Measurements from ENCODE around the gene WFS1.

- no peak for TF ChIP-seq POLR2A (IDR thresholded peaks at IDR 0.05)
- TF ChIP-seq, protein P1, sequence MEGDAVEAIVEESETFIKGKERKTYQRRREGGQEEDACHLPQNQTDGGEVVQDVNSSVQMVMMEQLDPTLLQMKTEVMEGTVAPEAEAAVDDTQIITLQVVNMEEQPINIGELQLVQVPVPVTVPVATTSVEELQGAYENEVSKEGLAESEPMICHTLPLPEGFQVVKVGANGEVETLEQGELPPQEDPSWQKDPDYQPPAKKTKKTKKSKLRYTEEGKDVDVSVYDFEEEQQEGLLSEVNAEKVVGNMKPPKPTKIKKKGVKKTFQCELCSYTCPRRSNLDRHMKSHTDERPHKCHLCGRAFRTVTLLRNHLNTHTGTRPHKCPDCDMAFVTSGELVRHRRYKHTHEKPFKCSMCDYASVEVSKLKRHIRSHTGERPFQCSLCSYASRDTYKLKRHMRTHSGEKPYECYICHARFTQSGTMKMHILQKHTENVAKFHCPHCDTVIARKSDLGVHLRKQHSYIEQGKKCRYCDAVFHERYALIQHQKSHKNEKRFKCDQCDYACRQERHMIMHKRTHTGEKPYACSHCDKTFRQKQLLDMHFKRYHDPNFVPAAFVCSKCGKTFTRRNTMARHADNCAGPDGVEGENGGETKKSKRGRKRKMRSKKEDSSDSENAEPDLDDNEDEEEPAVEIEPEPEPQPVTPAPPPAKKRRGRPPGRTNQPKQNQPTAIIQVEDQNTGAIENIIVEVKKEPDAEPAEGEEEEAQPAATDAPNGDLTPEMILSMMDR (IDR thresholded peaks at IDR 0.05), result no peak
Measured at GRCh38 chr4:6233929-6234328, 35.7 kb upstream of the WFS1 start.

All from right lobe of liver (tissue), 4 donors.